ENCODE measurements around the gene NUPR1. TPM values are rescaled to one million over a fixed set of nuclear protein-coding genes. Genes with fewer than 3 reads are reported as not detected.
"Not testable (repeated sequence)": the region's sequence is repeated elsewhere in the genome, so short reads cannot be mapped to it uniquely, and the experiment has no call there.

Gene NUPR1, protein sequence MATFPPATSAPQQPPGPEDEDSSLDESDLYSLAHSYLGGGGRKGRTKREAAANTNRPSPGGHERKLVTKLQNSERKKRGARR
- polyA plus RNA-seq (2012; ENCODE audit: insufficient read depth, insufficient read length) = not detected

DNA sequence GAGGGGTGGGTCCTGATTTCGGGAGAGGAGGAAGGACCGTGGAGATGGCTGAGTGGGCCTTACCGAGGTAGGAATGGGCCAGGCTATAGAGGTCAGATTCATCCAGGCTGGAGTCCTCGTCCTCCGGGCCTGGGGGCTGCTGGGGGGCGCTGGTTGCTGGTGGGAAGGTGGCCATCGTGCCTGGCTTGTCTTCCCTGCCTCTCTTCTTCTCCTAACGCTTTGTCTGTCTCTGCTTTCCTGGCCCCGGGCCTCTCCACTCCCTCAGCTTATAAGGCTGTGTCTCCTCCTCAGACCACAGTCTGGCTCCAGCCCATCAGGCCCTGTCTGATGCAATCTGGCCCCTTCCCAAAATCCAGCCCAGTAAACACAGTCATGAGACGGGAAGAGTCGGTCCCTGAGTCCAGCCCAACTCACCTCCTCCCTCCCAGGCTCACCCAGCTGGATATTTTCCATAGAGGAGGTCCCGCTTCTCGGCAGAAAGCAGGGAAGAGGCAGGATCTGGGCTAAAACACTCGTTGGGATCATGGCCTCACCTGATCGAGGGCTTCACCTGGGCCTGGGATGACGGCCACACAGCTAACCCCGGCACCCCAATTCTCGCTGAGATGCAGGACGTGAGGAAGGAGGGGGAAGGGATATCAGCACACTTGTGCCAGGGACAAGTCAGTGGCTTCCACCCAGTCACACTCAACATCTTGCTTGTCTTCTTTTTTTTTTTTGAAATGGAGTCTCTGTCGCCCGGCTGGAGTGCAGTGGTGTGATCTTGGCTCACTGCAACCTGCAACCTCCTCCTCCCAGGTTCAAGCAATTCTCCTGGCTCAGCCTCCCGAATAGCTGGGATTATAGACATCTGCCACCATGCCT is at the start of gene NUPR1:
Gene NUPR1 (minus strand): TSS at position 242 of the 864 bp plus-strand sequence. CDS start 67 bp downstream, at position 175.
- H3K4me3 ChIP-seq (ENCODE audit: low read length) = no peak within 1 kb of the TSS
- no peak for DNase-seq (ENCODE audit: low read depth, low spot score)

DNA sequence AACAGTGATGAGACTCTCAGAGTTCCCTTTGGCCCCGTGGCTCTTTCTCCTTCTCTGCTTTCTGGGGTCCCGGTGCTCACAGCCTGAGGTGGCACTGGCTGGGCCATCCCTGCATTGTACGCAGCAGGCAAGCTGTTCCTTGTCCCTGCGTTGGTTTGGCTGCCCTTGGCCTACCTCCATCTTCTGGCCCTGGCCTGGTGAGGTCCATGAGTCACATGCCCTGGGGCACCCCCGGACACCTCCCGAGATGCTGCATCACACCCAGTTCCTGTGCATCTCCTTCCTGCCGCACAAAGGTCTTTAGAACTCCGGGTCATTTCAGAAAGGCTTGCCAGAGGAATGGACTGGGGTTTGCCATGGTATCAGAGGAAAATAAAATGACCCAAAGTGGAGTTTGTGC is 48.6 kb upstream of the NUPR1 start:
- no peak for DNase-seq (ENCODE audit: low read depth, low spot score)

DNA sequence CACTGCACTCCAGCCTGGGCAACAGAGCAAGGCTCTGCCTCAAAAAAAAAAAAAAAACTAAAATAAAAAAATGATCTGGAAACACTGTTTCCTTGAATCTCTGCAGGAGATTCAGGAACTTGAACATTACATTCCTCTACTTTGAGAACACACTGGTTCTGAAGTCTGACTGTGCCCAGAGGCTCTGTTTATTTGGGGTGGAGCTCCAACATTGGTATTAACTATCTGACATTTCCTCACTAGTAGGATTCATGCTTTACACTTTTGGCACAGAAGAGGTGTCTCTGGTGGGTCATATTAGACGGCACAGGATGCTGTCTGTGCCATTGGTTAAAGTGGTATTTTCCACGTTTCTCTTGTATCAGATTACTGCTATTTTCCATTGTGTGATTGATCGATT is 47.7 kb upstream of the NUPR1 start:
- H3K4me3 ChIP-seq (ENCODE audit: low read length) = no peak overlapping the region
- DNase-seq (ENCODE audit: low read depth, low spot score) = no peak

More for the DNA sequence above, 48.6 kb upstream of the NUPR1 start:
- no peak overlapping the region for H3K4me3 ChIP-seq (ENCODE audit: low read length)

DNA sequence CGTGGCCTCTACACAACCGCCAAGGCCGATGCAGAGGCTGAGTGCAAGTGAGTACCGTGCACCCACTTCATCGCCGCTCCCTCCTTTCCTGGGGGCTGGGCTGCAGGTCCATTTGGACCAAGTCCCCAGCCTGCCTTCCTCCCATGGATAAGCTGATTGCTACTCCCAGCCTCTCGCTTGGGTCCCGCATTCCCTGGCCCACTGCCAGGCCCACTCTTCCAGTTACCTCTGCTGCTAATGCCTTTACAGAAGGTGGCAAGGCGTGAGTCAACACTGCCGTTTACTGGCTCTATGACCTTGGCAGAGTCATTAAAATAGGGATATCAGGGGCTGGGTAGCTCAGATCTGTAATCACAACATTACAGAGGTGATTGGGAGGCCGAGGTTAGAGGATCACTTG is 46.9 kb upstream of the NUPR1 start:
- no peak for DNase-seq (ENCODE audit: low read depth, low spot score)
- no peak overlapping the region for H3K4me3 ChIP-seq (ENCODE audit: low read length)

DNA sequence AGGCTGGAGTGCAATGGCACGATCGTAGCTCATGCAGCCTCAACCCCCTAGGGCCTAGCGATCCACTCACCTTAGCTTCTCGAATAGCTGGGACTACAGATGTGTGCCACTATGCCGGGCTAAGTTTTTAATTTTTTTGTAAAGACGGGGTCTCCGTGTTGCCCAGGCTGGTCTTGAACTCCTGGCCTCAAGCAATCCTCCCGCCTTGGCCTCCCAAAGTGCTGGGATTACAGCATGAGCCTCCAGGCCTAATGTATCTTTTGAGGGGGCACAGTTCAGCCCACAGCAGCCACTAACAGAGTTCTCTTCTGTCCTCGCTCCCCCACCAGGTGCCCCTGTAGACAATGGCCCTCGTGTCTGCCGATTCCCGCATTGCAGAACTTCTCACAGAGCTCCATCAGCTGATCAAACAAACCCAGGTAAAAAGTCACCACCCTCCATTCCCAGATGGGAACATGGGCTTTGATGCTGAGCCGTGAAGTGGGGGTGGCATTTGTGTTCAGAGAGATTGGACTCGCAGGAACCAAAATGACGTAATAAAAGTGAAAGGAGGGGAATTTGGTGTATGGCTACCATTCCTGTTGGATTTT is 42.0 kb upstream of the NUPR1 start:
- no peak for DNase-seq (ENCODE audit: low read depth, low spot score)
- H3K4me3 ChIP-seq (ENCODE audit: low read length) = no peak overlapping the region

DNA sequence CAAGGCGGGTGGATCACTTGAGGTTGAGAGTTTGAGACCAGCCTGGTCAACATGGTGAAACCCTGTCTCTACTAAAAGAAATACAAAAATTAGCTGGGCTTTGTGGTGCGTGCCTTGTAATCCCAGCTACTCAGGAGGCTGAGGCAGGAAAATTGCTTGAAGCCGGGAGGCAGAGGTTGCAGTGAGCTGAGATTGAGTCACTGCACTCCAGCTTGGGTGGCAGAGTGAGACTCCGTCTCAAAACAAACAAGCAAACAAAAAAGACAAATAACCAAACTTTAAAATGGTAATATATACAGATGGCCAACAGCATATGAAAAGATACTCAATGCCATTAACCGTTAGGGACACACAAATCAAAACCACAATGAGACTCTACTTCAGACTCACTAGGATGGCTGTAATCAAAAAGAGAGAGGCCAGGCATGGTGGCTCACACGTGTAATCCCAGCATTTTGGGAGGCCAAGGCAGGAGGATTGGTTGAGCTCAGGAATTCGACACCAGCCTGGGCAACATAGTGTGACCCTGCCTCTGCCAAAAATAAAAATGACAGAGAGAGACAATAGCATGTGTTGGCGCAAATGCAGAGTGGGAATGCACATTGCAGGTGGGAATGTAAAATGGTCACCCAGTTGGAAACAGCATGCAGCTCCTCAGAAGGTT is 36.8 kb upstream of the NUPR1 start:
- no peak for DNase-seq (ENCODE audit: low read depth, low spot score)
- no peak overlapping the region for H3K4me3 ChIP-seq (ENCODE audit: low read length)

DNA sequence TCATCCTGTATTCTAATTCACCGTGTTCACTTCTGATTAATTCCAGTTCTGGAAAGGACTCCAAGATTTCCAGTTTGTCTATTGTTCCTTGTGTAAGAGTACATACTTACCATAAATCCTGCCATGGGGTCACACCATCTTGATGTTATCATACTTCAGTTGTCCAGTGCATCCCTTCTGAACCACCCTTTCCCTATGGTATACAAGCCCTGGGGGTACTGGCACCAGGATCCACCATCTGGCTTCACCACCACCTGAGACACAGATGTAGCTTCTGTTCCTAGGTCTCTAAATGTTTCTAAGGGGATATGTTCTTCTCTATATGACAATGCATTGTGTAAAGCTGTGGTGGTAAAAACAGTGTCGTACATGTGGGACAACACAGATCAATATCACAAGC is 36.2 kb upstream of the NUPR1 start:
- DNase-seq (ENCODE audit: low read depth, low spot score) = no peak
- H3K4me3 ChIP-seq (ENCODE audit: low read length) = no peak overlapping the region

DNA sequence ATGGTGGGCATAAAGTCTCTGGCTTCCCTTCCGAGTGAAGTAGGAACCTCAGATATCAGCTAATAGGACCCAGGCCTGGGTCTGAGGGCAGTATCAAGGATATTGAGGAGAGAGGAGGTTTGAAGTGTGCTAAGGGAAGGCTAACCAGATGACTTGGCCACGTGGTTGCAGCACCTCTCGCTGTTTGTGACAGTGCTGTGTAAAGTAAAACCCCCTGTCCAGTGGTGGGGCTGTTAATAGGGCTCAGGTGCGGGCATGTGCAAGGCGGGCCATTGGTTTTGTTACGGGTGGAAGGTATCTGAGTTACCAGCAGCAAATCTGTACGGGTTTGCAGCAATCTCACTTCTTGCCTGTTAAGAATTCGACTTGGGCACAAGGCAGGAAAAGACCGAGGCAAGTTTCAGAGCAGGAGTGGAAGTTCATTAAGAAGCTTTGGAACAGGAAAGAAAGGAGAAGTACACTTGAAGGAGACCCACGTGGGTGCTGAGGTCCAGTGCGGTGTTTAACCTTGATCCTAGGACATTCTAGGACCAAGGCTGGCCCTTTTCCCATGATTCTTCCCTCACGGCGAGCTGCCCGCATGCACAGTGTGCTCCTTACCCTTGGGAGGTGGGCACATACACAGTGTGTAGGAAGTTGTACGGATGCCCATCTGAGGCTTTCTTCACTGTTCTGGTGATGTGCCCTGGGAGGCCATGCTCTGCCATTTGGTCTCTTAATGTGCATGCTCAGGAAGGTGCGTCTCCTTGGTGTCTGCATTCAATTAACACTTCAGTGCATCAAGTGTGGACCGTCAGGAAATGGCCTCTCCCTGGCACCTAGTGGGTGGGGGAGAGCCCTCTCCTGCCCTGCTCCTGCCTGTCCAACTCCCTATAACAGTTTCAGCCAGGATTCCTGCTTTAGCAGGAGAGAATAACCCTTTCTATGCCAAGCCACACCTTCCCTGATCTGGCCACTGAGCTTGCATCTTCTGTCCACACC is 35.3 kb upstream of the NUPR1 start:
- no peak for DNase-seq (ENCODE audit: low read depth, low spot score)
- H3K4me3 ChIP-seq (ENCODE audit: low read length) = no peak overlapping the region

DNA sequence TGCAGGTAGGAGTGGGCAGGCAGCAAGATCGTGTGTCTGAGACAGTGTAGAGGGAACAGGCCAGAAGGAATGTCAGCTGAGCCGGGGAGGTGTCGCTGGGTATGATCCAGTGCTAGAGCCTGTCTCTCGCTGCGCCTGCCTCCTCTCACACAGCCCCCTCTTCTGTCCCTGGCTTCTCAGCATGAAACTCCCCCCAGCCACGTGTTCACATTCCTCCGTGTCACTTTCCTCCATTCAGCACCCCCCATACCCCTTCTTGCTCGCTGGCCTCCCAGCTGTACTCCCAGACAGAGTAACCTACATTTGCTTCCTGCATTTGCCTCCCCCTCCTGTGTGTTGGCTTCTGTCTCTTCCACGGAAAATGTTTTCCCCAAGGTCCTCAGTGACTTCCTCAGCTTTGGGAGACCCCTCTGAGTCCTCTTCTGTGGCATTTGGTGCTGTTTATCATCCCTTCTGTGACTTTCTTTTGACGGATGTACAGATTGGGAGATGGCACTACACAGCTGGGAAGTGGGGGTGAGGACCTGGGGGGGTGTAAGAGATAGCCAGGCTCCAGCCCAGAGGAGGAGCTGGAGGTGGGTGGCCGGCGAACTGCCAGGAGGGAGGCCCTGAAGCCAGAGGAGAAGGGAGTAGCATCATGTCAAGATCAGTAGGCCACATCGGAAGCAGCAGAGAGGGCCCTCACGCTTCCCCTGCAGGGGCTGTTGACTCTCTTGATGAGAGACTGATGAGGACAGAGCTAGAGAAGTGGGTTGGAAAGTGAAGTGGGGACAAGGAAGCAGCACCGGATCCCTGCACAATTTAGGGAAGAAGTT is 34.1 kb upstream of the NUPR1 start:
- no peak overlapping the region for H3K4me3 ChIP-seq (ENCODE audit: low read length)
- DNase-seq (ENCODE audit: low read depth, low spot score) = no peak

DNA sequence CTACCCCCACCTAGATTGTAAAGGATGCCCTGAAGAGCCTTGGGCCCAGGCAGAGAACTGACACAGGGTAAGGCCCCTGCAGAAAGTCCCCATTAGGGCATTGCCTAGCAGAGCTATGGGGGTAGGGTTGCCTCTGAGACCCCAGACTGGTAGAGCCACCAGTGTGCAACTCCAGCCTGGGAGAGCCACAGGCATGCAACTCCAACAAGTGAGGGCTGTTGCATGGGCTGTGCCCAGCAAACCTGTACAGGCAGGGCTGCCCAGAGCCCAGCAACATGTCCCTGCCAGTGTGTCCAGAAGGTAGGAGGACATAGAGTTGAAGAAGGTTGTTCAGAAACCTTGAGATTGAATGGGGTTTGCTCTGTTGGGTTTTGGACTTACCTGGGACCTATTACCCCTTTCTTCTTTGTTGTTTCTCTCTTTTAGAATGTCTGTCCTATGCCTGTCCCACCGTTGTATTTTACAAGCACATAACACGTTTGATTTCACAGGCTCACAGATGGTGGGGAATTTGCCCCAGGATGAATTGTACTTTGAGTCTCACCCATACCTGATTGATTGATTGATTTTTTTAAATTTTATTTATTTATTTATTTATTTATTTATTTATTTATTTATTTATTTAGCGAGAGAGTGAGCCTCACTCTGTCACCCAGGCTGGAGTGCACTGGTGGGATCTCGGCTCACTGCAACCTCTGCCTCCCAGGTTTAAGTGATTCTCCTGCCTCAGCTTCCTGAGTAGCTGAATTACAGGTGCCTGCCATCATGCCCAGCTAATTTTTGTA is 31.4 kb upstream of the NUPR1 start:
- H3K4me3 ChIP-seq (ENCODE audit: low read length) = no peak overlapping the region
- no peak for DNase-seq (ENCODE audit: low read depth, low spot score)

DNA sequence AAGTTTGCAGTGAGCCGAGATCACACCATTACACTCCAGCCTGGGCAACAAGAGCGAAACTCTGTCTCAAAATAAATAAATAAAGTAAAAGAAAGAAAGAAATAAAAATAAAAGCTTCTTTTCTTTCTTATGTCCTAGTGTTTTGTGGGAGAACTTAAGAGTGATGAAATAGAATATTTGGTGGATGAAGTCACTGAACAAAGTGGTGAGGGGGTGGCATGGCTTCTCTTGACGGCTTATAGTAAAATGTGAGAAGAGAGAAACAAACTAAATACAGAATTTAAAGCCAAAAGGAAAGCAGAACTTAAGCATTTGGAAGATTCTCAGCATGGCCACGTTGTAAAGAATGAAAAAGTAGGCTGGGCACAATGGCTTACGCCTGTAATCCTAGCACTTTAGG is 30.2 kb upstream of the NUPR1 start:
- no peak overlapping the region for H3K4me3 ChIP-seq (ENCODE audit: low read length)
- no peak for DNase-seq (ENCODE audit: low read depth, low spot score)

DNA sequence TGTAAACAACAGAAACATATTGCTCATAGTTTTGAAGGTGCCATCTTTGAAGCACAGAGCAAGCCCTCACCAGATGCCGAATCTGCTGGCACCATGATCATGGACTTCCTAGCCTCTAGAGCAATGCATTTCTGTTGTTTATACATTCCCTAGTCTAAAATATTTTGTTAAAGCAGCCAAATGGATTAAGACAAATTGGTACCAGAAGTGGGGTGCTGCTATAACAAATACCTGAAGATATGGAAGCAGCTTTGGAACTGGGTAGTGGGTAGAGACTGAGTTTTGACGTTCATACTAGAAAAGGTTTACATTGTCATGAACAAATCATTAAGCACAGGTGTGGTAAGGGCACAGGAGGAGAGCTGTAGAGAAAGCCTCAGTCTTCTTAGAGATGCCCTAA is 28.5 kb upstream of the NUPR1 start:
- DNase-seq (ENCODE audit: low read depth, low spot score) = no peak
- no peak overlapping the region for H3K4me3 ChIP-seq (ENCODE audit: low read length)

DNA sequence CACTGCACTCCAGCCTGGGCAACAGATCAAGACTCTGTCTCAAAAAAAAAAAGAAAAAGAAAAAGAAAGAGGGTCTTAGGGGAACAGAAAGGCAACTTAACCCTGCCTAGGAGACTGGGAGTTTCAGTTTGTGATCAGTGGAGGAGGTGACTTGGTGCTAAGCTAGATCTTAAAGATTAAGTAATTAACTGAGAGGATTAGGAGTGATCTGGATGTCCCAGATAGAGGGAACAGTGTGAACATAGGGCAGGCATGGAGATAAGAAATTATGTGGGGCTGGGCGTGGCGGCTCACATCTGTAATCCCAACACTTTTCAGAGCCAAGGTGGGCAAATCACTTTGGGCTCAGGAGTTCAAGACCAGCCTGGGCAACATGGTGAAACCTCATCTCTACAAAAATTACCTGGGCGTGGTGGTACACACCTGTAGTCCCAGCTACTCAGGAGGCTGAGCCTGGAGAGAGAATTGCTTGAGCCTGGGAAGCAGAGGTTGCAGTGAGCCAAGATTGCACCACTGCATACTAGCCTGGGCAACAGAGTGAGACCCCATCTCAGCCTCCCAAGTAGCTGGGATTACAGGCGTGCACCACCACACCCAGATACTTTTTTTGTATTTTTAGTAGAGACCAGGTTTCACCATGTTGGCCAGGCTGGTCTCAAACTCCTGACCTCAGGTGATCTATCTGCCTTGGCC is 27.6 kb upstream of the NUPR1 start:
- DNase-seq (ENCODE audit: low read depth, low spot score); H3K4me3 ChIP-seq (ENCODE audit: low read length): not testable (repeated sequence)

DNA sequence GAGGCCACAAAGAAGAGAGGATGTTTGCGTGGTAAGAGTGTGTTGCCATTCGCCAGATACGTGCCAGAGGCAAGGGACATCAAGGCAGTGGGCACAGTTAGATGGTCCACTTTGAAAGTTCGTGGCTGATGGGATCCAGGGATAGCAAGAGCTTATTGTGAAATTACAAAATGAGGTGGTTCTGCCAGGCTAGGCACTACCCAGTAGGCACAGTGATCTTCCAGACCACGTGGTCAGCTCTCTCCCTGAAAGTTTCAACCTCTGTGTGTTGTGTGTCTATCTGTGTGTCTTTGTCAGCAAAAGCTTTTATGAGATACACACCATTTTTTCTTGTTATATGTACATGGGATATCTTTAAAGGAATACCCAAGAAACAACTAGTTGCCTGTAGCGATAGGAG is 24.4 kb upstream of the NUPR1 start:
- H3K4me3 ChIP-seq (ENCODE audit: low read length) = no peak overlapping the region
- no peak for DNase-seq (ENCODE audit: low read depth, low spot score)

DNA sequence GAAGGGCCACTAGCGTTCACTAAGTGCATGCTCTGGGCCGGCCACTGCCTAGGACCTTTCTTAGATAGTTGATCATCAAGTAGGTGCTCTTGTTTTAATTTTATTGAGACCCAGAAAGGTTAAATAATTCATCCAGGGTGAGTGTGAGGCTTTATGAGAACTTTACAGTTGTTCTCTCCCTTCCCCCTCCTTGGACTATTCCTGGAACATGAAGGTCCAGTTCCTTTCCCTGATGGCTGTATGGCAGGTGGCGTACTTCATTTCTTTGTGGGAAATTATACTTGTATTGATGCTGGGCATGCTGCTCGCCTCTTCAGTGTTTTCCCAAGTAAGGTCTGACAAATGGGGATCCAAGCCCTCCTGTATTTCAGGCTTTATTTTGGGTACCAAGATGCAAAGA is 23.4 kb upstream of the NUPR1 start:
- DNase-seq (ENCODE audit: low read depth, low spot score) = no peak
- H3K4me3 ChIP-seq (ENCODE audit: low read length) = no peak overlapping the region

DNA sequence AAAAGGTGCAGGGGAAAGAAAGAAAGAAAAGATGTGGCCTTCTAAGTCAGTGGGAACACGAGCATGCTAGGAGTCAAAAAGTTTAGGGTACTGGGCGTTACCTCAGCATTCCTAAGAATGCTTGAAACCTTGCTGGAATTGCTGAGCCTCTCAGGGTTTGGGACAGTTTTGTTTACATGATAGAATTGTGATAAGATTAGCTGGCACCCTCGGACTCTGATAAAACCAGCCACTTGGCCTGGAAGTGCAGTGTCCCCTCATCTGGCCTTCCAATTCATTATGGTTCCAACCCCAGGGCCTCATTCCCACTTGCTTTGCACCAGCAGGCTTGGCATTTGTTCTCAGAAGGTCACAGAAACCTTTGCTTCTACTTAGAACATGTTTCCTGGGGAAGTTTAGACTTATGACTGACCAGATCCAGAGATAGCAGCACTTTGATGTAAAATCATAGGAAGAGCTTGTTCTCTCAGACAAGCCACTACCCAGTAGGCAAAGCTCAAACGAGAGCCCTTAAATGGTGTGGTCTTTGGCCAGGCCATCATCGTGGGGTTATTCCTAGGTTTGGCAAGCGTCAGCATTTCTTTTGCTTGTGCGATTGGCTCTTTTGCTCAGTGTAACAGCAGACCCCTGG is 22.9 kb upstream of the NUPR1 start:
- H3K4me3 ChIP-seq (ENCODE audit: low read length) = no peak overlapping the region

More for the DNA sequence above, 22.9 kb upstream of the NUPR1 start:
- DNase-seq (ENCODE audit: low read depth, low spot score) = no peak

Measured in Jurkat, Clone E6-1 (cell line).